HG02884 (cell line): Measurements from ENCODE around the gene NHLRC3.
"Not testable (repeated sequence)": the region's sequence is repeated elsewhere in the genome, so short reads cannot be mapped to it uniquely, and the experiment has no call there.

ENCODE experiments used
- ATAC-seq: cut with Tn5 transposase; IDR thresholded peaks from one replicate; pipeline ENCODE4 v1.9.1; 2021; ENCODE audit warnings: mild to moderate bottlenecking, moderate library complexity; ENCODE audit not compliant: unreplicated experiment

The NHLRC3 gene, protein sequence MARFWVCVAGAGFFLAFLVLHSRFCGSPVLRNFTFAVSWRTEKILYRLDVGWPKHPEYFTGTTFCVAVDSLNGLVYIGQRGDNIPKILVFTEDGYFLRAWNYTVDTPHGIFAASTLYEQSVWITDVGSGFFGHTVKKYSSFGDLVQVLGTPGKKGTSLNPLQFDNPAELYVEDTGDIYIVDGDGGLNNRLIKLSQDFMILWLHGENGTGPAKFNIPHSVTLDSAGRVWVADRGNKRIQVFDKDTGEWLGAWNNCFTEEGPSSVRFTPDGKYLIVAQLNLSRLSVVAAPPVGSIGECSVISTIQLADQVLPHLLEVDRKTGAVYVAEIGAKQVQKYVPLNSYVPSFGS

DNA sequence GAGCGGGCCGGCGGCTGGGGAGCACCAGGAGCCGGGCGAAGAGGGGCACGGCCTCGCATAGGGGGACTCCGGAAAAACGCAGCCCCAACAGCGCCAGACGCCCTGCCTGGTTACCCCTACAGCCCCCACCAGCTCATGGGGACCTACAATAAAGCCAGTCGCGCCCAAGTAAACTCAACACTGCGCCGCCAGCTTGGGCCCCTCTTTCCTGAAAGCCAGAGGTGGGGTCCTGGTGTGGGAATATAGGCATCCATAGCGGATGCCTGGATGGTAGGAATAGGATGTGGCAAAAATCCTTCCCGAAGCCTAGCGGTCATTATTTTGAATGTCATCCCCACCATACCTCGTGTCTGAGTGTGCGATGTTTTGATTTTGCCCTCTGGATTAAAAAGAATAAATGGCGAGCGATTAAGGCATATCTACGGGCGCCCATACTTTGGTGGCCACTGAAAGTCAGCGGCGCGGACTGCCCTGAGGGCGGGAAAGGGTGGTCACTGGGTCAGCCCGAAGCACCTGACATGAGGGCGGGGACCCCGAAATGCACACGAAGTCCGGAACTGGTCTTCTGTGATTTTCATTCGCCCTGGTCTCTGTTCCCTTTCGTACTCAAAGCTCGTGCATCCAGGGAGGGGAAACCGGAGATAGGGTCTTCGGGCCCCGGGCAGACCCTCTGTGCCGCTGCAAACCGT is at the start of gene NHLRC3, which contains the start of gene PROSER1:
TSS of gene NHLRC3 (plus strand) at position 577 of the 689 bp plus-strand sequence. CDS start 184 bp downstream, outside the sequence.
TSS of gene PROSER1 (minus strand) at position 210 of the 689 bp plus-strand sequence. CDS start 847 bp downstream, outside the sequence.
- peak; percentile 60 for ATAC-seq

DNA sequence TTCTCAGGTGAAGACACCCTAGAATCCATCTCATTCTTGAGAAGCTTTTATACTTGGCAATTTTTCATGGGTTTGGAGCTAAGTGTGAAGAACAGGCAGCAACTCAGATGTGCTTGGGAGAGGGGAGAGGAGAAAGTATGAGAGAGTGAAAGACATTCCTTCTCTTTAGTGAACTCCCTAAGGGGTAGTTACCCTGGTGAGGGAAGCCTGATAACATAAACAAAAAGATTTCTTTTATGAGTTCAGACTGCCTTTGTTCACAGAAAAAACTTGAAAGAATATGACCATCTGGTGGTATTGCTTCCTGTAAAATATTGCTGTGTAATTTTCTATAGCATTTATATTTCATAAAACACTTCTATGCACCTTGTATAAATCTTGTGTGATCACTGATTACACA is 47.6 kb upstream of the NHLRC3 start, which contains the start of gene STOML3:
TSS of gene STOML3 (minus strand) at position 139 of the 400 bp plus-strand sequence. CDS start at position 29, 110 bp downstream.
- no peak for ATAC-seq

DNA sequence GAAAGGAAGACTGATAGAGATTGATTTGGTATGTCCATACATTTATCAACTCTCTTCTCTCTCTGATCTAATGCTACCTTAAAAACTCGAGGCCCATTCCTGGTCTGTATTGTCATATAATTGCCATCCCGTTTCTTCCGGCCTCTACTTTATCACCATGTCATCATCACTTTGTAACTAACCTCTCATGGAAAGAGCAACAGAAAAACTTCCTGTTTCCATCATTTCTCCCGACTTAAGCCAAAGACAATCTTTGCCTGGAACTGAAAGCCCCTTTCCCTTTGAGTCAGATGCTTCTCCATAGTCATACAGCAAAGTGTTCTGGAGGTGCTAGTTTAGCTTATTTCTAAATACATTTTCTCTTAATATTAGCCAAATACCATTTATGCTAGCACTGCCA is 44.9 kb upstream of the NHLRC3 start:
- ATAC-seq = no peak

DNA sequence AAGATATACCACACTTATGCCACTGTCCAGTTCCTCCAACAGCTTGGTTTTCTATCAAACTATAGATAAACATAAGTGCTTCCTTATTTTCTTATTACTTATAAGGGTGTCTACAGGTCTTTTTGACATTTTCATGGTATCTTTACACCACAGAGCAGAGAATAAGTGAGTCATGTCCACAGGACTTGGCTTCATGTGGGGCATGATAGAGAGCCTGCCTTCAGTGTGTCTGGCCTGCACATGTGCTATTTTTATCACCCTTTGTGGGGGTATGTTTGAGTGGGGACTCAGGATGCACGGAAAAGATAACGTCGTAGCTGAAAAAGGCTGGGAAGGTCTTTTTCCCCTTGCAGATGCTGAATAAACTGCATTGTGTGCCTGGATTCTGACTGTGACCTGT is 39.5 kb upstream of the NHLRC3 start:
- no peak for ATAC-seq

DNA sequence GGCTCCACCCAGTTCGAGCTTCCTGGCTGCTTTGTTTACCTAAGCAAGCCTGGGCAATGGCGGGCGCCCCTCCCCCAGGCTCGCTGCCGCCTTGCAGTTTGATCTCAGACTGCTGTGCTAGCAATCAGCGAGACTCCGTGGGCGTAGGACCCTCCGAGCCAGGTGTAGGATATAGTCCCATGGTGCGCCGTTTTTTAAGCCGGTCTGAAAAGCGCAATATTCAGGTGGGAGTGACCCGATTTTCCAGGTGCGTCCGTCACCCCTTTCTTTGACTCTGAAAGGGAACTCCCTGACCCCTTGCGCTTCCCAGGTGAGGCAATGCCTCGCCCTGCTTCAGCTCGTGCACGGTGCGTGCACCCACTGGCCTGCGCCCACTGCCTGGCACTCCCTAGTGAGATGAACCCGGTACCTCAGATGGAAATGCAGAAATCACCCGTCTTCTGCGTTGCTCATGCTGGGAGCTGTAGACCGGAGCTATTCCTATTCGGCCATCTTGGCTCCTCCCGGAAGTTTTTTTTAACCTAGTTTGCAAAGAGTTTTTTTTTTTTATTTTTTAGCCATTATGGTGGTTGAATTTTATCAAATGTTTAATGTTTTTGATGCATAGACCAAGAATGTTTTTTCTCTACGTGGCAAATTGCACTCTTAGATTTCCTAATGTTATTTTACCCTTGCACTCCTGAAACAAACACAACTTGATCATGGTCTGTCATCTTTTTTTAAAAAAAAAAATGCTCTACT is 31.7 kb upstream of the NHLRC3 start:
- ATAC-seq = not testable (repeated sequence)

DNA sequence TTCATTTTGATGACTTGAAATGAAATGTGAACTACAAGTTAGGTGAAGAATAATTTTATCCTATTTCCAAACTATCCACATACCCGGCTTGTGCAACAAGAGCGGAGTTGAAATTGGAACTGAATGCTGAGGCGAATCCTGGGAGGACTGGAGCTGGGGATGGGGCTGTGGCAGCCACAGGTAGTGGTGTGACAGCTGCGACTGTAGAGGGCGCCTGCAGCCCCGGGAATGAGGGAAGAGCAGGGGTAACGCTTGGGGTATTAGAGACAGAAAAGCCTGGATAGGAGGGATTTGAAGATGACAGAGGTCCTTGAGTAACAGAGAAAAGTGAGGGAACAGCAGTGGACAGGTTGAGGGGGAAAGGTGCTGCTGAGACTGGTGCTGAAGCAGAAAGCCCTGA is 25.6 kb upstream of the NHLRC3 start:
- no peak for ATAC-seq

DNA sequence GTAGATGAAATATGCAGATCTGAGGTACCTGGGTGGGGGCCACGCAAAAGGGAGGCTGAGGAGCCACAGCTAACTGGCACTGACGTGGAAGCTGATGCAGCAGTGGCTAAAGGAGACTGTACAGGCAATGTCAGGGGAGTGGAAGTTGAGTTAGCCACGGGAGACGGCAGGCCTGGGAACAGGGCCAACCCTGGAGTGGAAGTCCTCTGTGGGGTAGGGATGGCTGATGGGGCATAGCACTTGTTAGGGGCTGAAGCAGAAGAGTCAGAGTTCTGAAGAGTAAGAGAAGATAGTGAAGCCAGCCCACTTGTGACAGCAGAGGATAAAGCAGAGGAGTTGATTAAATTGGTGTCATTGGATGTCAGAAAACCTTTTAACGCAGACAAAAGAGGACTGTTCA is 24.8 kb upstream of the NHLRC3 start:
- ATAC-seq = no peak

DNA sequence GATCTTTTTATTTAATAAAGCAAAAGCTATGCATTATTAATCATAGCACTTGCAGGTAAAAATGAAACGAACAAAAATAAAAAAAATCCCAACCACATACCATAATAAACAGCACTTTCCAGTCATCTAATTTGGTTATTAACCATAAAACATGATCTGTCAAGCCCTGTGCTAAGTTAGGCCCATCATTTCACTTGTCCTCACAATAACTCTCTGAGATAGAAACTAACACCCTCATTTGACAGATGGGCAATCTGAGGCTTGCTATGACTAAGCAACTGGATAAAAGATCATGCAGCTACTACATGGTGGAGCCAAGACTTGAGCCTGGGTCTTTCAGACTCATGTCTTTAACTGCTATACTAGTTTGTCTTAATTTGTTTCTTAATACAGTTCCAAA is 22.2 kb upstream of the NHLRC3 start:
- peak; percentile 77 for ATAC-seq

DNA sequence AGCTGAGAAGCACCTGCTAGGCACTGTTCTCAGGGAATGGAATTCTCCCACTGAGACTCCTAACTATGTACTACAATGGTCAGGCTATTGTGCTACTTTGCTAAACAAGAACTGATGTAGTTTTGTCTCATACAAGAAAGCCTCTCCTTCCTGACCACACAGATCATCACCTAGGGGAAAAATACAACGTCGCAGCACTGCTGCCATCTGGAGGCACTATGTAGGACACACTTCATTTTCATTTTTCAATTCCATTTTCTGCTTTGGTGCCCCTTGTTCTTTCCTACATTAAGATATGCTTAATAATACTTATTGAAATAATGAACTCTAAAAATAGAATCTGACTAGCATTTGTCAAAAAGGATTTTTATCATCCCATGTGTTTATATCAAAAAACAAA is 21.5 kb upstream of the NHLRC3 start:
- peak; percentile 76 for ATAC-seq

DNA sequence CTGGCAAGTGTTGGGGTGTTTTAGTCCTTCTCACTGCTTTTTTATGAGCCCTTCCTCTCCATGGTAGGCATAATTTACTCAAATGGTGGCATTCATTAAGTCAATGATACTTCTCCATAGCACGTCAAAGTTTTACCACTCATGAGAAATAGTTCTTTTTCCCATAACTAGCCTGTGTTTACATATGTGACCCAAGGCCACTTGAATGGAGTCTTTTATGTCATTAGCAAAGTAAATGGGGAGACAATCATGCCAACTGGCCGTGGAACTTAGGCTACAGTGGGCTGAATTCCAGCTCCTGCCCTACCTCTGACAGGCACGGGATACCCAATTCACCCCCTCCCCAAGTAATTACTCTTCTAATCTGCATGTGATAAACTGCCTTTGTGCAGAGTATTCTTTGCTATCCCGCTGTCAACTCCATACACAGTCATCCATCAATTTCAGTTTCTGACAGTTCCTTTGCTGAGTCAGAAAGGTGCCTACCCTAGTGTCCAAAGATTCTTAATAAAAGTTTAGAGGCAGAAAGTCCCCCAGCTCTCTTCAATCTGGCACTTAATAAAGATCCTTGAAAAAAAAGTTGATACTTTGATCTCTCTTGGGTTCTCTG is 17.3 kb upstream of the NHLRC3 start:
- no peak for ATAC-seq

DNA sequence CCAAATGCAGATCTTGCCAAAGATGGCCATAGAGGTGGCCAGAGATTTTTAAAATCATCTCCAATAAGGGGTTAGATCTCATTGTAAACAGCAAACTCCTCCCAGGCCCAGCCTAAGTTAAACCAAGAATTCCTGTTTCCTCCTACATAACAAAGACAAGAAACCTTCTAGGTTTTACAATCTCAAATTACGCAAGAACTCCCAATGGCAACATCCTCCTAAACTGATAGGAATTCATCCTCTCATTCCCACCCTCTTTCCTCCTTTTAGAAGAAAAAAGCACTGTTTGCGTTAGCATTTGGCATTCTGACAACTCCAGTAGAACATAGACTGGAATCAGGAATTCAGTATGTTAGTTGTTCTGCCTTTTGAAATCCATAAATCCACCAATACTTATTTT is 14.9 kb upstream of the NHLRC3 start:
- no peak for ATAC-seq

DNA sequence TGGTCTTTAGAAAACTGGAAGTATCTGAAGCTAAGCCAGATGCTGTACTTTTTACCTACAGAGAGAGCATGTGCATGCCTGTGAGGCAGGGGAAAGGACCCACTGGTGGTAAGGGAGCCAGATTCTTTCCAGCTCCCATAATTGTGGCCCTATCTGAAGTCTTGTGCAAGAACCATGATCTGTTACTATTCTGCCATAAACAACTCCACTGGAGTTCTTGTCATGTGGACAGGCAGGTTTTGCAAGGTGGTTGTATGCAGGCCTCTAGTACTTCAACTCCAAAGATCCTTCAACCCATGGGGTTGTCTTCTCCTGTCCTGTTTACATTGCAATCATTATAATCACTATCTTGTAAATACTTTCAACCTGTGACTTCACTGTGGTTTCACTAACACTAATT is 14.5 kb upstream of the NHLRC3 start:
- ATAC-seq = no peak

DNA sequence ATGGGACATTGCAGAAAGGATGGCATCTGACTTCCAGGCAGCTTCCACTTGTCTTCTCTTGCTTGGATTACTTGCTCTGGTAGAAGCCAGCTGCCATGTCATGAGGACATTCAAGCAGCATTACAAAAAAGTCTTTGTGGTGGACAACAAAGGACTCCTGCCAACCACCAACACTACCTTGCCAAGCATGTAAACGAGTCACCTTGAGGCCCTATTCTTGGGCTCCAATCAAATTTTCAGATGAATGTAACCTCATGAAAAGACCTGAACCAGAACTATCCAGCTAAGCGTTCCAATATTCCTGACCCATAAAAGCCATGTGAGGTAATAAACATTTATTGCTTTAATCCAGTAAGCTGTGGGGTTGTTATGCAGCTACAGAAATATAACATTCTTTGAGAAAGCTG is 12.8 kb upstream of the NHLRC3 start:
- no peak for ATAC-seq

DNA sequence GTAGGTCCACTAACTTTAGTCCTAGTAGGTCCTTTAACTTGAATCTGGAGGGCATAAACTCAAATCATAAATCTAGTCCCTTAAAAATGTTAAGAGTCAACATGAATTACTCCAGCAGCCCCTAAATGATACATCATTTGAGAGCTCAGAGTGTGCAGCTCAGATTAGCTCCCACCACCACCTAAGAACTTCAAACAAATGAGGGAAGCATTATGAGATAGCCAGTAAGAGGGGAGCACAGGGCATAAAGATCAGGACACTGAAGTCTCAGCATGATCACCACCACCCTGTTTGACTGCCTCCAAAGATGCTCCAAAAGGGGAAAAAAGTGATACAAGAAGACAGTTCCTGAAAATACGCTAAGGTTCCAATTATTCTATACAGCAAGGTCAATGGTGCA is 6.1 kb upstream of the NHLRC3 start:
- no peak for ATAC-seq

DNA sequence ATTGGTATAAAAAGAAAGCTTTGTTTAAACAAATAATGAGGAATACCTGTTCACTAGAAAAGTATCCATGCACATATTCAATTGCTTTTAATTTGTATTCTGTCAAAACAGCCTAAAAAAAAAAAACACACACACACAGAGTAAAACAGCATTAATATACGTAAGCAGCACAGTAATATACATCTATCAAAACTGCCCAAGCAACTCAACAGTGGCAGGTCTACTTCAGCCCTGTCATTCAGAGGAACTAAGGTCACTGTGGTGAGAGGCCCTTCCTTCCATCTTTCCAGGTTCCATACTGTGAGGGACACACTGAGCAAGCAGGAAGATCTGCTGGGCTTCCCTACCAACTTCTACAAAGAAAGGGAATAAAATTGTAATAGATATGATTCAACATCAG is 4.2 kb upstream of the NHLRC3 start:
- ATAC-seq = no peak

DNA sequence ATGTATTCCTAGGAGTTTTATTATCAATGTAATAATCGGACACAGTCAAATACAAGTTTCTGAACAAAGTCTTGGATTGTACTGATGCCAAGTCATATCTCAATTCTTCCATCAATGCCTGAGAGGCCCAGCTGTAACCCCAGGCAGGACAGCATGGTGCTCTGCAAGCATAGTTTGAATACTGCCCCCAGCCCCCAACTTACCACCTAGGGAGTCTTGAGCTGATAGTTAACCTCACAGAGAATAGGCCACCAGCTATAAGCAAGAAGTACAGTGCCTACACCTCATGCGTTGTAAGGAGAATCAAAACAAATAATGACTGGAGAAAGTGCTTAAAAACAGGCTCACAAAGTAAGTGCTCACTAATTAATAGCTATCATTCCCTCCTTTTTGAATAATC is 3.1 kb upstream of the NHLRC3 start:
- no peak for ATAC-seq

DNA sequence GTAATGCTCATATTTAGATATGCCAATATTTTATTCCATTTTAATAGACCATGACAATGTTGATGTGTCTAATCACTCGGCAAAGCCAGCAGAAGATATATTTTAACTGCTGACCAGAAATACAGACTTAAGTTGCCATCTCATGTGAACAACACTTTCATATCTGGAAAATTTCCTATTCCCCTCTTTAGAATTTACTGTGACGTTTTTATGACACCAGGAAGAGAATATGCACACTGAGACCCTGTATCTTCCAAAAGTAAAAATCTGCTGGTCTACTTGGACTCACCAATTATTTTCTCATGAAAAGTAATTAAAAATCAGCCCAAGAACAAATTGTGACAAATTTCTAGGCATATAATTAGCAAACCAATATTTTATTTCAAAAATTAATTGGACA is 2.5 kb upstream of the NHLRC3 start:
- no peak for ATAC-seq

DNA sequence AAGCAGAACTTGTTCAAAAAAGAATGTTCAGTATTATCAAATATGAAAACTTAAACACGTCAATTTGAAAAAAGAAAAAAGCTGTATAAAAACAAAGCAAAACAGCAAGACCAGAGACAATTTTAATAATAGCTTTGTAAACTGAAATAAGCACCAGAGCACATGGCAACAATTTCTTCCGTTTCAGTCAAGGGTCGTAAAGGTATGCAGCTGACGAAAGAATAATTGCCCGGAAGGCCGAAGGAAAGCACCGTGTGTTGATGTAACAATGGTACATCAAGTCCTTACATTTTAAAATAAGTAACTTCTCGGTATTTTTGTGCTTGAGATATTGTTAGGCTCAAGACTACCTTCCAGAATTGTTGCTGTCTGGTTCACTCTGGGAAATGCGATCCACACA is 2.0 kb upstream of the NHLRC3 start:
- ATAC-seq = no peak

DNA sequence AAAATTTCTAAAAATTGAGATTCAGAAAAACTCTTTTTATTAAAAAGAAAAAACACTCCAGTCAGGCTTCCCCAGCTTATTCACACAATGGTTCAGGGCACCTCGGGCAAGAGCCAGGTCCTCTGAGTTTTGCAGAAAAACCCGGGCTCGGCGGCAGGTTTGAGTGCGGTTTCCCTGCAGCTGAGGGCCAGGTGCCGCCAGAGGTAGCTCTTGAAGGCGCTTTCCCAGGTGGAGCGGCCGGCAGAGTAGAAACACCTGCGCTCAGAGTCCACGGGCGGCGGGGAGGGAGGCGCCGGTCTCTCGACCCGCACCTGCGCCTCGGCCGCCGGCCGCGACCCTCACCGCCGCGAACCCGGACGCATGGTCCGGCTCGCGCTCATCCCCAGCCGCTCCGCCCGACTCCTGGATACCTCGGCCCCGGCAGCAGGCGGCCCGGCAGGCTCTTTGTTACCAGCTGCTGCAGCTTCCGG is 811 bp upstream of the NHLRC3 start:
- peak; percentile 13 for ATAC-seq

DNA sequence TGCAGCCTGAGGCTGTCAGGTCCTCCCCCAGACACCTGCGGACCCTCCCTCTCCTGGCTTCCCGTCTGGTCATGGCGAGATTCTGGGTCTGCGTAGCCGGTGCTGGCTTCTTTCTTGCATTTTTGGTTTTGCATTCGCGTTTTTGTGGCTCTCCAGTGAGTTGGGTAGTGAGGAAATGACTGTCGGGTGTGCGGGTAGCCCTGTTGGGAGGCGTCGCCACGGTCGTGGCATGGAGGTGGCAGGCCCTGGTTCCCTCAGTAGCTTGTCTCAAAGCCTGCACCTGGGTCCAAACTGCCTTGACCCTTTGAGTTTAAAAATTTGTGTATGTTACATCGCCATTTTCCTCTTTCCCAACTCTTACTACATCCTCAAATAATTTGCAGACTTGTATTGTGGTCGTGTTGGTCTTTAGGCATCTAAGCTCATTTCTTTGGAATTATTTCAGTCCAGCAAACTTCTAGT is 344 bp downstream of the NHLRC3 start:
- ATAC-seq = peak; percentile 34

DNA sequence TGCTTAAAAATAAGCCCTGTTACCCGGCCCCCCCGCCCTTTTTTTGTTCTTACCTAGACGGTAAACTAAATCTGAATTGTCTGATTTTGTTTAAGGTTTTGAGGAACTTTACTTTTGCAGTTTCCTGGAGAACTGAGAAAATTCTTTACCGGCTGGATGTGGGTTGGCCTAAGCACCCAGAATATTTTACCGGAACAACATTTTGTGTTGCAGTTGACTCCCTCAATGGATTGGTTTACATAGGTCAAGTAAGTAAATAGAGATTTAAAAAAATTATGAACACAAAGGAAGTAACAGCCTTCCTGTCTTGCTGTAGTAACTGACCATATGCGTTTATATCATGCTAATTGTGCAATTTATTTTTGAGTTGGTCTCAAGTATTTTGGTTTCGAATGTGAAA is 785 bp downstream of the NHLRC3 start:
- no peak for ATAC-seq
